Muscle layer of duodenum (tissue), 2 donors: ENCODE data around the gene RPL18.

Experiments
- H3K27ac ChIP-seq: one replicate; pipeline ENCODE4 v1.7.0; 2013; ENCODE audit warnings: mild to moderate bottlenecking, low read length
- H3K27me3 ChIP-seq: one replicate; pipeline ENCODE4 v1.7.0; 2013; ENCODE audit warnings: low read depth, mild to moderate bottlenecking, control low read depth, low read length
- H3K36me3 ChIP-seq, 2 donors: one replicate each; pipeline ENCODE4 v1.7.0; 2013; ENCODE audit warnings: low read length in 2 of 2, control low read depth in 1 of 2, mild to moderate bottlenecking in 1 of 2; ENCODE audit not compliant: insufficient read depth in 2 of 2, control insufficient read depth in 1 of 2
- H3K4me1 ChIP-seq, 2 donors: one replicate each; pipeline ENCODE4 v1.7.0; 2013; ENCODE audit warnings: low read length in 2 of 2, mild to moderate bottlenecking in 2 of 2, control low read depth in 1 of 2, moderate library complexity in 1 of 2; ENCODE audit not compliant: insufficient read depth in 2 of 2, control insufficient read depth in 1 of 2
- H3K4me3 ChIP-seq, 2 donors: one replicate each; pipeline ENCODE4 v1.7.0; 2013; ENCODE audit warnings: low read length in 2 of 2, low read depth in 1 of 2, mild to moderate bottlenecking in 1 of 2
- H3K9me3 ChIP-seq, 2 donors: one replicate each; pipeline ENCODE4 v1.7.0; 2013; ENCODE audit warnings: low read length in 2 of 2, control low read depth in 1 of 2, mild to moderate bottlenecking in 1 of 2; ENCODE audit not compliant: control insufficient read depth in 1 of 2
- donor health status: healthy.

Gene RPL18

DNA sequence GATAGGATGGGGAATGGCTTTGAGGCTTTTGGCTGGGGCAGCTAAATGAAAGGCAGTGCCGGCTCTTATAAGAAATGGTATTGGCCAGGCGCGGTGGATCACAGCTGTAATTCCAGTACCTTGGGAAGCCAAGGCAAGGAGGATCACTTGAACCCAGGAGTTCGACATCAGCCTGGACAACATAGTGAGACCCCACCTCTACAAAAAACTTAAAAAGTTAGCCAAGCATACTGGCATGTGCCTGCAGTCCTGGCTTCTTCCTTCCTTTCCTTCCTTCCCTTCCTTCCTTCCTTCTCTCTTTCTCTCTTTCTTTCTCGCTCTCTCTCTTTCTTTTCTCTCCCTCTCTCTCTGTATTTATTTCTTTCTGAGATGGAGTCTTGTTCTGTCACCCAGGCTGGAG is 23.9 kb upstream of the RPL18 start:
- H3K27me3 ChIP-seq = no peaks in the 10 kb centered on the region
- H3K9me3 ChIP-seq = no peaks in the 10 kb centered on the region
- H3K36me3 ChIP-seq = no peaks in the 10 kb centered on the region
- H3K27ac ChIP-seq = no peak overlapping the region
- H3K4me3 ChIP-seq = no peak overlapping the region
- H3K4me1 ChIP-seq = peaks cover 6 to 35% of the 10 kb centered on the region in 2 donors

DNA sequence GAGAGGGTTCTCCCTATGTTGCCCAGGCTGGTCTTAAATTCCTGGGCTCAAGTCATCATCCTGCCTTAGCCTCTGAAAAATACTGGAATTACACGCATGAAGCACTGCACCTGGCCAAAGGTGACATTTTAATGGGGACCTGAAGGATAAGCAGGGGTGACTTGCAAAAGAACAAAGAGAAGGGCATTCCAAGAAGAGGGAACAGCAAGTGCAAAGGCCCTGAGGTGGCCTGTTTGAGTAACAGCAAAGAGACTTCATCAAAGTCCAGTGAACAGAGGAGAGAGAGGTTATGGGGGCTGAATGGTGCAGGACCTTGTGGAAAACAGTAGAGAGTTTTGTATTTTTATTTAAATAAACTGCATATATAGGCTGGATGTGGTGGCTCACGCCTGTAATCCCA is 22.9 kb upstream of the RPL18 start:
- Histone ChIP-seq H3K27me3 (no peaks in the 10 kb centered on the region), H3K36me3 (no peaks in the 10 kb centered on the region), H3K27ac (no peak overlapping the region), H3K4me1 (peaks cover 6 to 33% of the 10 kb centered on the region in 2 donors), H3K9me3 (no peaks in the 10 kb centered on the region), H3K4me3 (no peak overlapping the region)

DNA sequence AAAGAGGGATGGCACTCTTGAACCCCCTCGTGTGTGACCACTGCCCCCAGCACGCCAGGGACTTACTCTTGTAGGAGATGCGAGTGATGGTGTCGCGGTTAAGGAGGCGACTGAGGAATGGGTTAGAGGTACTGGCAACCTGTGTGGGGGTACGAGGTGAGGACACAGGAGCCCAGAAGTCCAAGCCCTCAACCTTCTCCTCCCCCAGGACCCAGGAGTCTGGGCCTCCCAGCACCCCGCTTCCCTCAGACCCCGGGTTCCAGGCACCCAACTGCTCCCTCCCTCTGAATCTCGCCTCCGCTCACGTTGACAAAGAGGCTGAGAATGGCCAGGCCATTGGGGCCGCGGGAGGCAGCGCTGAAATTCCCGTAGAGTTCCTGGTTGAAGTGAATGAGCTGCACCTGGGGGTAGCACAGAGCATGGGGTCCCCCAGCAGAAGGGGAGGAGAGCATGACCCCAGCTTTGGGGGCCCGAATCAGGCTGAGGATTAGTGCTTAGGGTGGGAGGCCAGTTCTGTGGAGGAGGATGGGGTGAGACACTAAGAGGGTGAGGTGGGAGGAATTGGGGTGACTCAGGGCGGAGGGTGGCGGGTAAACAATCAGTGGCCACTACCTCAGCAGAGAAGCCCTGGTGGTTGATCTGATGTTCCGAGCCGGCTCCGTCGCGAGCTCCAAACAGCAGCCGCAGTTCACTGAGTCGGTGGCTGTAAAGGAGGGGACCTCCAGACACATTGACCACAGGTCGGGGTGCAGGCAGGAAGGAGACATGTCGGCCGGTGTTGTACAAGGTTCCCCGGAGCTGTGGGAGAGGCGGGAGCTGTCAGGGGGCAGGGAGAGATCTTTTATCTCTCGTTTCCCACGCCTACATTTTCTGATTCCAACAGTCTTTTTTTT is 20.8 kb upstream of the RPL18 start:
- Histone ChIP-seq H3K9me3 (no peaks in the 10 kb centered on the region), H3K27ac (no peak overlapping the region), H3K4me1 (peaks cover 6 to 20% of the 10 kb centered on the region in 2 donors), H3K27me3 (no peaks in the 10 kb centered on the region), H3K36me3 (no peaks in the 10 kb centered on the region), H3K4me3 (no peak overlapping the region)

DNA sequence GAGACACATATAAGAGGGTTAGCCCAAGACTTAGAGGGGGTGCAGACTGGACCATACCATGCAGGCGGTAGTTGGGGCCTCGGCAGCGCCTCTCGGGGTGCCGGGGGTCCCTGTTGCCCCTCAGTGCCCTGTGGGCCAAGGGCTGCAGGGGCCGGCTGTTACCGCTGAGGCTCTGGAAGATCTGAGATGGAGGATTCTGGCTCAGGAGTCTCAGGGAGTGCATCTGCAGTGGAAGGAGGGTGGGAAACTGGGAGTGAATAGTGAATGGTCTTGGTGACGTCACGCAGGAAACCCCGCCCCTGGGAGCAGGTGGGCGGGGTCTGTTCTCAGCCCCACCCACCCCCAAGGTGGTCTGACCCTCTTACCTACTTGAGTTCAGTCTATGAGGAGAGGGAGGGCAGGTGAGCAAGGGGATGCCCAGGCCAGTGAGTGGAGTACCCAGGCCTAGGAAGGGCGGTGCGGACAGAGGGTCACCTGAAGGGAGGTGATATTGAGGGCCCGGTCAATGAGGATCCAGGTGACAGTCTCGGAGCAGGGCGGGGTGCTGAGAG is 19.9 kb upstream of the RPL18 start:
- no peaks in the 10 kb centered on the region for H3K36me3 ChIP-seq
- H3K27ac ChIP-seq = peak overlapping the region; percentile 98
- no peaks in the 10 kb centered on the region for H3K9me3 ChIP-seq
- H3K27me3 ChIP-seq = no peaks in the 10 kb centered on the region
- H3K4me3 ChIP-seq = peak overlapping the region in 1 of 2 donors; percentile 70
- peaks cover 10 to 21% of the 10 kb centered on the region in 2 donors for H3K4me1 ChIP-seq

DNA sequence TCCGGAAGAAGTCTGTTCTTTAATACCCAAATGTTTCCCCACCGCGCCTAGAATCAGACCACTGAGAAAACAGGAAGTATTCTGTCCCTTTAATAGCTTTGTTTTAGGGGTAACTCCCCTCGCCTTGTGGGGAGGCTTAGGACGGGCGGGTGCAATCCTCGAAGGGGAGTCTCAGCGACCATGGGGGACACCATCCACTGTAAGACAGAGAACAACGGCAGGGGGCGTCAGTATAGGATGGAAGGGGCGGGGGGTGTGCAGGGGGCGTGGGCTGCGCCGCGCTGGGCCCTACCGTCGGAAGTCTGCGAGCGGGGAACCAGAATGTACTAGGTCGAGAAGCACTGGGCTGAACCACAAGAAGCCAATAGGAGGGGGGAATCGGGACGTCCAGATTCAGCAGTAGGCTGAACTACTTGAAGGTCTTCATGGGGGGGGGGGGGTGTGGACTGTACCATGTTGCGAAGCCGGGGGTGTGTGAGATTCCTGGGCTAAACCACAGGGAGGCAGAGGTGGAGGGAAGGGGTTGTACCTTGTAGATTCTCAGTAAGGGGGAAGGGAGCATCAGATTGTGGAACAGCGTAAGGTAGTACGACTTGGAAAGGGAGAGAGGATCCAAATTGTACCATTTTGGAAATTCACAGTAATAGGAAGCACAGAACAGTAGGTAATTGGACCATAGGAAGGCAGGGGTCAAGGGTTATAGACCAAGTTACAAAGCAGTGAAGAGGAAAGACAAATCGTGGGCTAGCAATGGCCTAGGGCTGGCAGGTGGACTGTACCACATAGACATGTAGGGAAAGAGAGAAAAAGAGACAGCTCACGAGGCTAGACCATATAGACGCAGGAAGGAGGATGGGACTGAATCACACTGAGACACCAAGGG is 19.2 kb upstream of the RPL18 start:
- Histone ChIP-seq H3K27ac (peak overlapping the region; percentile 98), H3K27me3 (no peaks in the 10 kb centered on the region), H3K4me3 (peak overlapping the region; percentile 70 to 96), H3K36me3 (no peaks in the 10 kb centered on the region), H3K4me1 (peaks cover 17 to 28% of the 10 kb centered on the region in 2 donors), H3K9me3 (no peaks in the 10 kb centered on the region)

DNA sequence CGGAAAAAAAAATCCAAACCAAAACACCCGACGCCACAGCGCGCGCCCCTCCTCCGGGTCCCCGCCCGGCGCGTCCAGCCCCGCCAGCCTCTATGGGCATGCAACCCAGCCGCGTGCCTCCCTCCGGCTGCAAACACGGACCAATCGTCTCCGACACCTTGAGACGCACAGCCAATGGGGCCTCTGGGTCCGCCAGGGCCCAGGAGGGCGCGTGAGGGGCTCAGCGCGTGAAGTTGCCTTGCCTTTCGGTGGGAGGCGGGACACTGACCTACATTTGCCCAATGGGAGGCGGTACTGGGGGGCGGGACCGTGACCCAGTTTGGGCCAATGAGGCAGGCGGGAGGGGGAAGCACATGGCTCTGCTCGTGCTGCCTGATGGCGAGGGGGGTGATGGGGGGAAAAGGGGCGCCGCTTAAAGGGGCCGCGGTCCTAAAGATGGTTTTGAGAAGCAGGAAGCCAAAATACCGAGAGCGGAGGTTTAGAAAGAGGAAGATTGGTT is 18.5 kb upstream of the RPL18 start:
- Histone ChIP-seq H3K4me1 (peaks cover 22 to 35% of the 10 kb centered on the region in 2 donors), H3K27me3 (no peaks in the 10 kb centered on the region), H3K36me3 (peaks cover 0 to 3% of the 10 kb centered on the region in 2 donors), H3K27ac (peak overlapping the region; percentile 98), H3K4me3 (peak overlapping the region; percentile 71 to 96), H3K9me3 (no peaks in the 10 kb centered on the region)

DNA sequence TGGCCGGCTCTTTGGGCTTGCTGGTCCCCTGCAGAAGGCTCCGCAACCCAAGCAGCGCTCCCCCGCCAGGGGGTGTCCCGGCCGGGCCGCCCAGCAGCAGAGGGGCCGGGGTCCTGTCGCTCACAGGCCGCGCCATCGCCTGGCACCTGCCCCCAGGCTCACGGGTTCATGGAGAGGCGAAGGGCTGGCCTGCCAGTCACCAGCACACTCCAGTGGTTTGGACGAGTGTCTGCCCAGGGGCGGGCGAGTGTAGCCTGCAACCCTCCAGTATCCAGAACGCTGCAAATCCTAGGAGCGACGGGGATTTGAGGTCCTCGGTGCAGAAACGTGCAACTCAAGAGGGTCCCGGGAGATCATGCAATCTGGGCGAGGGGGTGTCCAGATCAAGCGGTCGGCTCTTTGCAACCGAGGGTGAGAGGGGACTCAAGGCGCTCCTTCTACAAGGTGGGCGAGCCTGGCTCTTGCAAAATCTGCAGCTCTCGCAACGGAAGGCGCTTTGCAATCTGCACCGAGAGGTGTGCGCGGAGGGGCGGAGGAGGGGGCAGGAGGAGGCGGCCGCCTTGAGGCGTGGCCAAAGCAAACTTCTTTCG is 18.0 kb upstream of the RPL18 start, which contains the start of gene DBP:
Gene DBP, minus strand, starts transcription at position 521 of the 590 bp plus-strand sequence. Its CDS starts 385 bp downstream, at position 136.
- Histone ChIP-seq H3K27me3 (no peaks in the 10 kb centered on the region), H3K36me3 (peaks cover 0 to 4% of the 10 kb centered on the region in 2 donors), H3K27ac (peak within 1 kb of the TSS; percentile 98), H3K4me3 (peak within 1 kb of the TSS; percentile 71 to 96), H3K9me3 (no peaks in the 10 kb centered on the region), H3K4me1 (peaks cover 24 to 36% of the 10 kb centered on the region in 2 donors)

DNA sequence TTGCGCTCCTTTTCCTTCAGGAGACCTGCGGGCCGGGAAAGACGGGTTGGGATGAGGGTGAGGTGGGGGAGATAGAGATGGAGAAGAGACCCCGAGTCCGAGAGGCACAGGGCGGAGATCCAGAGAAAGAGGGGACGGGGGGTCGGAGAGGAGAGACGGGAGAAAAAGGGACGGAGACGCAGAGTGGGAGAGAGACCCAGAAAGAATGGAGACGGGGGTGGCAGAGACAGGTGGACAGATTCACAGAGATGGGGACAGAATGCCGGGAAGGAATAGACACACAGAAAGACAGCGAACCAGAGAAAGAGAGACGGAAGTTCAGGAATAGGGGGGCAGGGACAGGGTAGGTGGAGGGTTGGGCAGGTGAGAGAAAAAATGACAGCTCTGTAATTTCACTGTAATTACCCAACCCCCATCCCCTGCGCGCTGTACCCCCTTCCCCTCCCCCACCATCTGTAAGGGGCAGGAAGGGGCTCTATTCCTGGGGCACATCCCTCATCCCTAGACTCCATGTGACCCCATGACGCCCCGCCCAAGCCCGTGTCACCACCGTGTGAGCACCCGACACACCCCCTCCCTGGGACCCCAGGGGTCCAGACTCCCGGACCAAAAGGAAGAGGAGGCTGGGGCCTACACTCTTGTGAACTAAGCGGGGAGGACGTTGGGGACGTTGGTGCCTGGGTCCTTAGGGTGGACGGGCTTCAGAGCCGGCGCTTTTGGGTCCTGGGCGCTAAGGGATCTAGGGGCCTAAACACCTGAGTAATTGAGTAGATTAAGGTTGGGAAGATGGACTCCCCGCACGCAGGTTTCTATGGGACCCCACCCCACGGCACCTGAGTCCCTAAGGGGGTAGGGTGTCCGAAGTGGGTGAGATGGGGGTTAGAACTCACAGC is 17.2 kb upstream of the RPL18 start:
- Histone ChIP-seq H3K27me3 (no peaks in the 10 kb centered on the region), H3K36me3 (peaks cover 2 to 4% of the 10 kb centered on the region in 2 donors), H3K27ac (peak overlapping the region; percentile 98), H3K4me1 (peaks cover 24 to 43% of the 10 kb centered on the region in 2 donors), H3K4me3 (peak overlapping the region; percentile 71 to 96), H3K9me3 (no peaks in the 10 kb centered on the region)

DNA sequence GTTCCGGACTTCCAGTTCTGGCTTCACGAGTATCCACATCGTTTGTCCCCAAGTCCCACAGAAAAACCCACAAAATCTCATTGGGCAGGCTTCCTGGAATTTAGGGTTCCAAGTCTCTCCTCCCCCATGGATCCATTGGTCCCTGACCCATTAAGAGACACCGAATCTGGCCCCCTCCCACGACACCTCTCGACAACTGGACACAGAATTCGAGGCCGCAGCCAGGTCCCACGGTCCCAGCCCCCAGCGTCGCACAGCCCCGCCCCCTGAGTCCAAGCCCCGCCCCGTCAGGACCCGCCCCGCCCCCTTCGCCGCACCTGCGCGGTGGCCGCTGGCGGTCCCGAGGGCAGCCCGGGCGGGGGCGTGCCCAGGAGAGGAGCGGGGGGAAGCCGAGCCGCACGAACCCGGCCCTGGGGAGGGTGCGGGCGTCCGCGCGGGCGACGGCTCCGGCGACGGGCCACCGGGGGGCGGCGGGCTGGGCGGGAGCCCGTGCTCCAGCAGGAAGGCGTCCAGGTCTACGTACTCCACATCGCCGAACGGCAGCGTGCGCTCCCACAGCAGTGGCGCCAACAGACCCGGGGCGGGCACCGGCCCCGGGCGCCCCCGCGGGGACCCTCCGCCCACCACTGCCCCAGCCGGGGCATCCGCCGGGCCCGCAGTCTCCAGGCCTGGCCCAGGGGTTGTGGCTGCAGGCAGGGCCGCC is 16.4 kb upstream of the RPL18 start:
- no peaks in the 10 kb centered on the region for H3K27me3 ChIP-seq
- H3K4me1 ChIP-seq = peaks cover 24 to 51% of the 10 kb centered on the region in 2 donors
- no peaks in the 10 kb centered on the region for H3K9me3 ChIP-seq
- H3K27ac ChIP-seq = peak overlapping the region; percentile 98
- peaks cover 4 to 9% of the 10 kb centered on the region in 2 donors for H3K36me3 ChIP-seq
- H3K4me3 ChIP-seq = peak overlapping the region; percentile 71 to 96
